ENCODE results near the gene NUMB. TPM values are rescaled to one million over a fixed set of nuclear protein-coding genes. Genes with fewer than 3 reads are reported as not detected.
"Not testable (repeated sequence)": the region's sequence is repeated elsewhere in the genome, so short reads cannot be mapped to it uniquely, and the experiment has no call there.

NUMB gene
- total RNA-seq, 1 donor from 2014 or later, result 60.7 TPM

DNA sequence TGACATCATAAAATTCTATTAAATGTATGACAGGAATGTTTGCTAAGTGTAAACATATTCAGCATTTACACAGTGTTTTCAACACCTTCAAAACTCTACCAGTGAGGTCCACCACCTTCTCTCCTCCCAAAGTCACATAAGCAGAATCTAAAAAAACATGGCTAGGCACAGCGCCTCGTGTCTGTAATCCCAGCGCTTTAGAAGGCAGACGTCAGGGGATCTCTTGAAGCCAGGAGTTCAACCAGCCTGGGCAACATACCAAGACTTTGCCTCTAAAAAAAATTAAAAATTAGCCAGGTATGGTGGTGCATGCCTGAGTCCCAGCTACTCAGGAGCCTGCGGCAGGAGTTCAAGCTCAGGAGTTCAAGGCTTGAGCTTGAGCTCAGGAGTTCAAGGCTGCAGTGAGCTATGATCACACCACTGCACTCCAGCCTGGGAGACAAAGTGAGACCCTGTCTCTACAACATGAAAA, 30.0 kb downstream of the NUMB start:
- no peaks in the 10 kb centered on the region for H3K9me3 Mint-ChIP-seq (ENCODE audit: low read depth)
- H3K27me3 Mint-ChIP-seq (ENCODE audit: low read depth), result no peaks in the 10 kb centered on the region
- no peak overlapping the region for H3K4me3 Mint-ChIP-seq (ENCODE audit: unreplicated experiment)
- TF ChIP-seq, protein P1, sequence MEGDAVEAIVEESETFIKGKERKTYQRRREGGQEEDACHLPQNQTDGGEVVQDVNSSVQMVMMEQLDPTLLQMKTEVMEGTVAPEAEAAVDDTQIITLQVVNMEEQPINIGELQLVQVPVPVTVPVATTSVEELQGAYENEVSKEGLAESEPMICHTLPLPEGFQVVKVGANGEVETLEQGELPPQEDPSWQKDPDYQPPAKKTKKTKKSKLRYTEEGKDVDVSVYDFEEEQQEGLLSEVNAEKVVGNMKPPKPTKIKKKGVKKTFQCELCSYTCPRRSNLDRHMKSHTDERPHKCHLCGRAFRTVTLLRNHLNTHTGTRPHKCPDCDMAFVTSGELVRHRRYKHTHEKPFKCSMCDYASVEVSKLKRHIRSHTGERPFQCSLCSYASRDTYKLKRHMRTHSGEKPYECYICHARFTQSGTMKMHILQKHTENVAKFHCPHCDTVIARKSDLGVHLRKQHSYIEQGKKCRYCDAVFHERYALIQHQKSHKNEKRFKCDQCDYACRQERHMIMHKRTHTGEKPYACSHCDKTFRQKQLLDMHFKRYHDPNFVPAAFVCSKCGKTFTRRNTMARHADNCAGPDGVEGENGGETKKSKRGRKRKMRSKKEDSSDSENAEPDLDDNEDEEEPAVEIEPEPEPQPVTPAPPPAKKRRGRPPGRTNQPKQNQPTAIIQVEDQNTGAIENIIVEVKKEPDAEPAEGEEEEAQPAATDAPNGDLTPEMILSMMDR (IDR thresholded peaks at IDR 0.05), result no peak
- DNase-seq (ENCODE audit: low spot score), result no peak
- no peaks in the 10 kb centered on the region for H3K36me3 Mint-ChIP-seq (ENCODE audit: low read depth)
- H3K4me1 Mint-ChIP-seq (ENCODE audit: low read depth), result peaks cover 58% of the 10 kb centered on the region
- H3K27ac Mint-ChIP-seq (ENCODE audit: unreplicated experiment), result peak overlapping the region; percentile 95

DNA sequence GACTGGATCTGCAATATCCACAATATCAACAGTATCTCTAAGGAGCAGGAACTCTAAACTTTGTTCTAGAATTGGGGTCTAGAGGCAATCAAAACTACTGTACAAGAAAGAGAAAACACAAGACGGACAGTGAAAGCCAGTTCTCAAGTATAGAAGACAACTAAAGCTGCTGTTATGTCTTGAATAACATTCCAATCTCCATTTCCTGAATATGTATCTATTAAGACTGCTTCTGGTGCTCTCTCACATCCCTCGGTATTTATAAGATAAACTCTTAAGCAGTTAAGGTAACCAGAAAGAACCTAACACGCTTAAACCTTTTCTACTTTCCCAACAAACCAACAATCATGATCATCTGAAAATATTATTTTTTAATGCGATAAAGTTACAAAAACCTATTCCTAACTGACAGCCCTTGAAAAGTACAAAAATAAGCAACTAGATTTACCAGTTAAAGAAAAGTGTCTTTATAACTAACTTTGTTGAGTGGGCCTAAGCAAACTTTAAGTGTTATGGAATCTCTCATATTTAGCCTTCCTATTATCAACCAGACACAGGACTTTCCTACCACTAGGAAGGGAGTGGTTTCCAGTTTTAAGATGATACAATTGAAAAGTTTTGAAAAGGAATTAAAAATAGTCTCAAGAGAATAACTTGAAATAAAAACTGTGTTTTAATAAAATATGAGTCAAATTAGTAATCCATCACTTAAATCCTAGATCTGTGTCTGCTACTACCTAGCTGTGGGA, 30.7 kb downstream of the NUMB start:
- no peak for DNase-seq (ENCODE audit: low spot score)
- H3K27me3 Mint-ChIP-seq (ENCODE audit: low read depth), result no peaks in the 10 kb centered on the region
- H3K36me3 Mint-ChIP-seq (ENCODE audit: low read depth), result no peaks in the 10 kb centered on the region
- TF ChIP-seq, protein P1 (IDR thresholded peaks at IDR 0.05), result no peak
- peaks cover 61% of the 10 kb centered on the region for H3K4me1 Mint-ChIP-seq (ENCODE audit: low read depth)
- H3K4me3 Mint-ChIP-seq (ENCODE audit: unreplicated experiment), result peak overlapping the region; percentile 47
- H3K9me3 Mint-ChIP-seq (ENCODE audit: low read depth), result no peaks in the 10 kb centered on the region
- H3K27ac Mint-ChIP-seq (ENCODE audit: unreplicated experiment), result peak overlapping the region; percentile 95

GRCh38 chr14:73426877-73427276, 31.5 kb downstream of the NUMB start:
- no peaks in the 10 kb centered on the region for H3K27me3 Mint-ChIP-seq (ENCODE audit: low read depth)
- DNase-seq (ENCODE audit: low spot score), result no peak
- no peaks in the 10 kb centered on the region for H3K9me3 Mint-ChIP-seq (ENCODE audit: low read depth)
- TF ChIP-seq, protein P1 (IDR thresholded peaks at IDR 0.05), result no peak
- H3K36me3 Mint-ChIP-seq (ENCODE audit: low read depth), result peaks cover 2% of the 10 kb centered on the region
- H3K4me1 Mint-ChIP-seq (ENCODE audit: low read depth), result peaks cover 66% of the 10 kb centered on the region
- H3K27ac Mint-ChIP-seq (ENCODE audit: unreplicated experiment), result peak overlapping the region; percentile 95
- peak overlapping the region; percentile 47 for H3K4me3 Mint-ChIP-seq (ENCODE audit: unreplicated experiment)

- peaks cover 4% of the 10 kb centered on the region for H3K36me3 Mint-ChIP-seq (ENCODE audit: low read depth)
- no peaks in the 10 kb centered on the region for H3K9me3 Mint-ChIP-seq (ENCODE audit: low read depth)
- no peaks in the 10 kb centered on the region for H3K27me3 Mint-ChIP-seq (ENCODE audit: low read depth)
- peaks cover 66% of the 10 kb centered on the region for H3K4me1 Mint-ChIP-seq (ENCODE audit: low read depth)
- H3K4me3 Mint-ChIP-seq (ENCODE audit: unreplicated experiment), result no peak overlapping the region
- peak overlapping the region; percentile 67 for H3K27ac Mint-ChIP-seq (ENCODE audit: unreplicated experiment)
- TF ChIP-seq, protein P1 (IDR thresholded peaks at IDR 0.05), result no peak
- DNase-seq (ENCODE audit: low spot score), result no peak
Measured at GRCh38 chr14:73424453-73424852, 33.9 kb downstream of the NUMB start.

GRCh38 chr14:73423092-73423491, 35.3 kb downstream of the NUMB start:
- peaks cover 54% of the 10 kb centered on the region for H3K4me1 Mint-ChIP-seq (ENCODE audit: low read depth)
- not testable (repeated sequence) for H3K27ac Mint-ChIP-seq (ENCODE audit: unreplicated experiment); H3K36me3 Mint-ChIP-seq (ENCODE audit: low read depth); DNase-seq (ENCODE audit: low spot score); H3K4me3 Mint-ChIP-seq (ENCODE audit: unreplicated experiment); H3K27me3 Mint-ChIP-seq (ENCODE audit: low read depth); H3K9me3 Mint-ChIP-seq (ENCODE audit: low read depth)

DNA sequence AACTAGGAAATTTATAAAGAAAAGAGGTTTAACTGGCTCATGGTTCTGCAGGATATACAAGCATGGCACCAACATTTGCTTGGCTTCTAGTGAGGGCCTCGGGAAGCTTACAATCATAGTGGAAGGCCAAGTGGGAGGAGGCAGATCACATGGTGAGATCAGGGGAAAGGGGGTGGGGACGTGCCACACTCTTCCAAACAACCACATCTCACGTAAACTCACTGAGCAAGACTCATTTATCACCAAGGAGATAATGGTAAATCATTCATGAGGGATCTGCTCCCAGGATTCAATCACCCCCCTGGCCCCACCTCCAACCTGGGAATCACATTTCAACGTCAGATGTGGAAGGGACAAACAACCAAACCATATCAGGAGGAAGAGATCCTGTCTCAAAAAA, 35.8 kb downstream of the NUMB start:
- peak overlapping the region; percentile 51 for H3K27ac Mint-ChIP-seq (ENCODE audit: unreplicated experiment)
- TF ChIP-seq, protein P1 (IDR thresholded peaks at IDR 0.05), result no peak
- peaks cover 4% of the 10 kb centered on the region for H3K36me3 Mint-ChIP-seq (ENCODE audit: low read depth)
- H3K9me3 Mint-ChIP-seq (ENCODE audit: low read depth), result no peaks in the 10 kb centered on the region
- no peak overlapping the region for H3K4me3 Mint-ChIP-seq (ENCODE audit: unreplicated experiment)
- DNase-seq (ENCODE audit: low spot score), result no peak
- no peaks in the 10 kb centered on the region for H3K27me3 Mint-ChIP-seq (ENCODE audit: low read depth)
- peaks cover 48% of the 10 kb centered on the region for H3K4me1 Mint-ChIP-seq (ENCODE audit: low read depth)

Data from chondrocyte (in vitro differentiated cells).